Tibial nerve (tissue), 4 donors: Measurements from ENCODE around the gene ZKSCAN3. TPM values are rescaled to one million over a fixed set of nuclear protein-coding genes. Genes with fewer than 3 reads are reported as not detected.
A peak's percentile ranks its signal among the peaks of the same experiment; 100 is the strongest.
"Not testable (repeated sequence)": the region's sequence is repeated elsewhere in the genome, so short reads cannot be mapped to it uniquely, and the experiment has no call there.

Source experiments
- DNase-seq, 2 donors: peaks; one replicate each; pipeline ENCODE4 v3.0.0-alpha.2; 2019; ENCODE audit warnings: low spot score in 2 of 2
- H3K27ac ChIP-seq, 4 donors: fragments of 200-600 bp; sonication (generic) in 3 of 4; one replicate each; pipeline ENCODE4 v1.5.1; 2017 to 2019; ENCODE audit warnings: mild to moderate bottlenecking in 1 of 4
- H3K27me3 ChIP-seq, 2 donors: fragments of 200-600 bp; sonication (generic) in 1 of 2; one replicate each; pipeline versions ENCODE4 v1.5.1 to v1.6.0; 2017 to 2019
- H3K36me3 ChIP-seq, 3 donors: fragments of 200-600 bp; sonication (generic); one replicate each; pipeline ENCODE4 v1.5.1; 2018 to 2019
- H3K4me1 ChIP-seq, 4 donors: fragments of 200-600 bp; sonication (generic) in 3 of 4; one replicate each; pipeline ENCODE4 v1.5.1; 2017 to 2019
- H3K4me3 ChIP-seq, 4 donors: fragments of 200-600 bp; sonication (generic) in 3 of 4; one replicate each; pipeline ENCODE4 v1.5.1; 2017 to 2019; ENCODE audit warnings: mild to moderate bottlenecking in 1 of 4, moderate library complexity in 1 of 4
- H3K9me3 ChIP-seq, 4 donors: fragments of 200-600 bp; sonication (generic) in 3 of 4; one replicate each; pipeline ENCODE4 v1.5.1; 2017 to 2019
- EP300 ChIP-seq, 2 donors: sonication (generic); formaldehyde crosslinking; IDR thresholded peaks; one replicate each; pipeline ENCODE4 v1.6.1; 2017; ENCODE audit warnings: antibody characterized with exemption in 2 of 2, mild to moderate bottlenecking in 1 of 2
- POLR2A ChIP-seq, 2 donors: fragments of 450-650 bp; IDR thresholded peaks; one replicate each; pipeline ENCODE4 v1.6.1; 2017; ENCODE audit warnings: antibody characterized with exemption in 2 of 2, mild to moderate bottlenecking in 2 of 2, moderate library complexity in 2 of 2
- WGBS, 2 donors: methylation state at CpG; one replicate each; pipeline ENCODE4 v1.1.5; 2018; 5-methylcytosine and 5-hydroxymethylcytosine counted together
- total RNA-seq, 4 donors: library from RNA; depleted of rRNA; stranded (reverse); fragments of >200 nt; gene quantifications; one replicate each; pipeline ENCODE4 v1.1.0, GENCODE V29; 2016
- TF ChIP-seq, protein P1 (sequence below), 5 experiments: fragments of 200-600 bp in 3 of 5; fragments of 450-650 bp in 2 of 5; sonication (generic) in 3 of 5; IDR thresholded peaks; one replicate each; pipeline ENCODE4 v1.5.1; 2016 to 2019; ENCODE audit warnings: antibody characterized with exemption in 5 of 5, mild to moderate bottlenecking in 3 of 5, moderate library complexity in 2 of 5

Gene ZKSCAN3
- 10 to 100 TPM in 1 of 4 donors, 1 to 10 TPM in 3; 4.5 to 15.1 (median 7.1) TPM for total RNA-seq

DNA sequence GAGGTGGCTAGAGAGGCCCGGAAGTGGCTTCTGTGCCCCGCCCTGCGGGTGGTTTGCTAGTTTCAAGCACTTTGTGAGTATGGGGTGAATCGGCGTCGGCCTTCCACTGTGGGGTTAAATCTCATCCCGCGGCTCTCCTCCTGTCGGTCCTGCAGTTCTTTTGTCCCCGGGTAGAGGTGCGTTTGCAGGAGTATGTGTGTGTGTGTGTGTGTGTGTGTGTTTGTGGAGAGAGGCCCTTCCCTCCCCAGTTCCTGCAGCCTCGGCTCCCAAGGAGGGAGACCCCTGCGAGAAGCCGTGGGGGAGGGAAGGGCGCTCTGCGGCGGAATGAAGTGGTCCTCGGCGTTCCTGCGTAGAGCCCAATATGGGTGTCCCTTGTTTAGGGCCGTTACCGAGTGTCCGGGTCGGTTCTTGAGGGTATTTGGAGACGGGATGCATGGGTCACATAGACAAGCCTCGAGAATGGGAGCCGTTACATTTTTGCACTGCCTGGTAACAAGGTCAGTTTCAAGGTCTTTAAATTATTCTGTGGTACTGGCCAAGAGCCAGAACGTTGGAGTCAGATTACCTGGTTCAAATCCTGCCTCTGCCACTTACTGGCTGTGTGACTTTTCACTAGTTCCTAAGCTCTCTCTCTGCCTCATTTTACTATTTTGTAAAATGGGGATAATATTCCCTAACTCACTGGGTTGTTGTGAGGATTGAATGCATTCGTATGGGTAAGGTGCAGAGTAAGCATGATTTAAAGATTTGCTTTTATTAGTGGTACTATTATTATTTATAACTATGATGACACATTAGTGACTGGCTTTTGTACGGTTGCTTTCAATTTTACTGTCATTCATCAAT, at the start of gene ZKSCAN3:
Gene ZKSCAN3 (plus strand): TSS at position 56 of the 846 bp plus-strand sequence. CDS start 9,640 bp downstream, outside the sequence.
- Histone ChIP-seq H3K27me3 (no peaks in the 10 kb centered on the region), H3K4me1 (peaks cover 0 to 44% (median 8%) of the 10 kb centered on the region in 4 donors), H3K4me3 (peak within 1 kb of the TSS; percentile 53 to 85 (median 61)), H3K9me3 (no peaks in the 10 kb centered on the region), H3K27ac (peak within 1 kb of the TSS; percentile 9 to 85 (median 74)), H3K36me3 (no peaks in the 10 kb centered on the region)
- WGBS, 2 donors: 1% methylated on average over 25 to 30 of the region's 30 CpGs
- DNase-seq: peak; percentile 56 to 70
- TF ChIP-seq, protein P1, sequence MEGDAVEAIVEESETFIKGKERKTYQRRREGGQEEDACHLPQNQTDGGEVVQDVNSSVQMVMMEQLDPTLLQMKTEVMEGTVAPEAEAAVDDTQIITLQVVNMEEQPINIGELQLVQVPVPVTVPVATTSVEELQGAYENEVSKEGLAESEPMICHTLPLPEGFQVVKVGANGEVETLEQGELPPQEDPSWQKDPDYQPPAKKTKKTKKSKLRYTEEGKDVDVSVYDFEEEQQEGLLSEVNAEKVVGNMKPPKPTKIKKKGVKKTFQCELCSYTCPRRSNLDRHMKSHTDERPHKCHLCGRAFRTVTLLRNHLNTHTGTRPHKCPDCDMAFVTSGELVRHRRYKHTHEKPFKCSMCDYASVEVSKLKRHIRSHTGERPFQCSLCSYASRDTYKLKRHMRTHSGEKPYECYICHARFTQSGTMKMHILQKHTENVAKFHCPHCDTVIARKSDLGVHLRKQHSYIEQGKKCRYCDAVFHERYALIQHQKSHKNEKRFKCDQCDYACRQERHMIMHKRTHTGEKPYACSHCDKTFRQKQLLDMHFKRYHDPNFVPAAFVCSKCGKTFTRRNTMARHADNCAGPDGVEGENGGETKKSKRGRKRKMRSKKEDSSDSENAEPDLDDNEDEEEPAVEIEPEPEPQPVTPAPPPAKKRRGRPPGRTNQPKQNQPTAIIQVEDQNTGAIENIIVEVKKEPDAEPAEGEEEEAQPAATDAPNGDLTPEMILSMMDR (IDR thresholded peaks at IDR 0.05): no peak
- TF ChIP-seq EP300 (IDR thresholded peaks at IDR 0.05) (peak in 1 of 2 donors; percentile 50), POLR2A (IDR thresholded peaks at IDR 0.05) (peak in 1 of 2 donors; percentile 11)

- TF ChIP-seq, protein P1 (IDR thresholded peaks at IDR 0.05): no peak
- TF ChIP-seq POLR2A (IDR thresholded peaks at IDR 0.05) (no peak), EP300 (IDR thresholded peaks at IDR 0.05) (no peak)
- Histone ChIP-seq H3K9me3 (peaks cover 0 to 12% (median 0%) of the 10 kb centered on the region in 4 donors), H3K27me3 (no peaks in the 10 kb centered on the region), H3K36me3 (peaks cover 0 to 55% (median 0%) of the 10 kb centered on the region in 3 donors), H3K4me3 (no peak overlapping the region), H3K4me1 (no peaks in the 10 kb centered on the region), H3K27ac (no peak overlapping the region)
- no peak for DNase-seq
- WGBS, 2 donors: 89 to 90% methylated on average over 3 of the region's 3 CpGs
Observed at GRCh38 chr6:28303570-28303969, 46.2 kb upstream of the ZKSCAN3 start.

- not testable (repeated sequence) for H3K4me3 ChIP-seq, H3K27me3 ChIP-seq, H3K27ac ChIP-seq, DNase-seq, H3K4me1 ChIP-seq
- H3K36me3 ChIP-seq: peaks cover 0 to 34% (median 0%) of the 10 kb centered on the region in 3 donors
- peaks cover 0 to 12% (median 0%) of the 10 kb centered on the region in 4 donors for H3K9me3 ChIP-seq
Observed at GRCh38 chr6:28306363-28306762, 43.4 kb upstream of the ZKSCAN3 start.

GRCh38 chr6:28311139-28311823, 38.5 kb upstream of the ZKSCAN3 start:
- peaks cover 0 to 13% (median 0%) of the 10 kb centered on the region in 3 donors for H3K36me3 ChIP-seq
- no peak overlapping the region for H3K4me3 ChIP-seq
- no peak overlapping the region for H3K27ac ChIP-seq
- TF ChIP-seq, protein P1 (IDR thresholded peaks at IDR 0.05): no peak
- no peak for TF ChIP-seq POLR2A (IDR thresholded peaks at IDR 0.05)
- no peak for TF ChIP-seq EP300 (IDR thresholded peaks at IDR 0.05)
- DNase-seq: no peak
- WGBS, 2 donors: 75 to 78% methylated on average over 9 of the region's 9 CpGs
- no peaks in the 10 kb centered on the region for H3K4me1 ChIP-seq
- H3K9me3 ChIP-seq: peaks cover 0 to 6% (median 0%) of the 10 kb centered on the region in 4 donors
- no peaks in the 10 kb centered on the region for H3K27me3 ChIP-seq

DNA sequence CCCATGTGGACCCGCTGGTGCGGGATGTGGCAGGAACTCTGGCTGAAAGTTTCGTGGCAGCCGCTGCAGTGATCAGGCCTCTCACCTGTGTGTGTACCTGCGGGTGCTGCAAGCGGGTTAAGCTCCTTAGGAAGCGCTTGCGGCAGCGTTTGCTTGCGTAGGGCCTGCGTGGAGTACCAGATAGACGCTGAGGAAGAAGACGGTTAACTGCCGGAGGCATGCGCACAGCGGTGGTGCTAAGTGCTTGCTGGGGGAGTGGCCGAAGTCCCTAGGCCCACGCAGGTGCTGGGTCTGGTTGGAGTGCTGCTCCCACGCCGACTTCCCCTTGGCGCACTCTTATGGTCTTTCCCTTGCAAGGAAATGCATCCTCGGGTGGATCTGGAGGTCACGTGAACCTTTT, 36.8 kb upstream of the ZKSCAN3 start:
- Histone ChIP-seq H3K36me3 (peaks cover 0 to 13% (median 0%) of the 10 kb centered on the region in 3 donors), H3K27me3 (no peaks in the 10 kb centered on the region), H3K4me3 (no peak overlapping the region), H3K27ac (no peak overlapping the region), H3K9me3 (no peaks in the 10 kb centered on the region), H3K4me1 (no peaks in the 10 kb centered on the region)
- WGBS, 2 donors: 85 to 91% methylated on average over 23 of the region's 23 CpGs
- no peak for TF ChIP-seq EP300 (IDR thresholded peaks at IDR 0.05)
- TF ChIP-seq, protein P1 (IDR thresholded peaks at IDR 0.05): no peak
- TF ChIP-seq POLR2A (IDR thresholded peaks at IDR 0.05): no peak
- DNase-seq: no peak
